Measurements from ENCODE around the gene GALNT10.

DNA sequence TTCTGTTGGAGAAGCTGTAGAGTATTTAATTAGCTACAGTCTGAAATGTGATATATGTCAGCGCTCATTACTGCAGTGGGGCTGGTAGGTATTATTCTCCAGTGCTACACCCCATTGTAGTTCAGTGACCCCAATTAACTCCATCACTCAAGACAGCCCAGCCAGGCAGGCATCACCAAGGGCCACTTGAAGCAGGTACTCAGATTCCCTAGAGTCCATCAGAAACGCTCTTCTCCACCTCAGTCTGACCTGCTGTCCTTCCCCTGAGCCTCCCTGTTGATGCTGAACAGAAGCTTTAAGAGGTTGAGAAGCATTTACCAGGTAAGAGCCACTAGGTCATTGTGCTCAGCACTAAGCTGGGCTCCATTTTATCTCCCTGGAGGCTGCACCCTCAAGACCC, 71.8 kb downstream of the GALNT10 start:
- no peak for TF ChIP-seq CTCF (IDR thresholded peaks at IDR 0.05)
- no peak for TF ChIP-seq POLR2A (IDR thresholded peaks at IDR 0.05)

Measured in lower leg skin (tissue), 3 donors.